ENCODE measurements around the gene RETREG3. TPM values are rescaled to one million over a fixed set of nuclear protein-coding genes. Genes with fewer than 3 reads are reported as not detected.

The RETREG3 gene
- total and polyA plus RNA-seq, 9 of the 15 experiments (the other 6 are each of a cell fraction or from before 2014, with no cell fraction given): 4.1 to 39.0 (median 16.9) TPM

DNA sequence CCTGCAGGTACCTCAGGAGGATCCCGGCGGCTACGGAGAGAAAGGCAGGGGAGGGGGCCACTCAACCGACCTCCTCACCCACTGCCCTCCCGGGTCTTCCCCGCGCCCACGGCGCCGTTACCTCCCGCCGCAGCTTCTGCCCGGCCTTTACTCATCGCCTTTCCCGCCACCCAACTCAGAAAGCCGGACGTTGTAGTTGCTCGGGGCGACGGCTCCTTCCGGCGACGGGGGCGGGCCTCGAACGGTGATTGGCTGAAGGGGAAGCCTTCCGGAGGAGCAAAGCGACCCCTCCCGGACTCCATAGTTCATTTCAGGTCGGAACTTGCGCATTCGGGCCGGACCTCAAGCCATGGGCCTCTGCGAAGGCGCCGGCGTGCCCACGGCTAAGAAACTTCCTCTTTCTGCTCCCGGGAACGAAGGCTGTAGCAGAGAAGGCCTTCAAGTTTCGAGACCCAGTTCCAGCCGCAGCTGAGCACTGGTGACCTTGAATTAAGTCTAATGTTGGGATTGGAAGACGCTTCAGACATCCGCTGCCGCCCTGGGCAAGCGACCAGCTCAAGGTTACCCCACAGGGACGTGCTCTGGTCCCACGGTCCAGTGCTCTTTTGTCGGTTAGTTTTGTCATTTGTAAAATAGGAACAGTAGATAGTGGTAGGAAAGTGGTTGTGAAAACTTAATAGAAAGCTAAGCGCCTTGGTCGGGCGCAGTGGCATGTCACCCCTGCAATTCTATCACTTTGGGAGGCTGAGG, 31.5 kb downstream of the RETREG3 start, which contains the start of gene PSMC3IP (continued):
- TF ChIP-seq ZNF592 (IDR thresholded peaks at IDR 0.05) (peak; percentile 88), SMAD2 (IDR thresholded peaks at IDR 0.05; ENCODE audit: low read depth, low read length) (no peak), MYNN (IDR thresholded peaks at IDR 0.05) (peak; percentile 55; the same call in 1 of the 2 replicates), MYNN (CRISPR knock-in tag; IDR thresholded peaks at IDR 0.05) (no peak), HLTF (IDR thresholded peaks at IDR 0.05) (no peak), DIDO1 (tag; IDR thresholded peaks at IDR 0.05; ENCODE audit: low read depth) (no peak), USF1 (CRISPR knock-in tag; IDR thresholded peaks at IDR 0.05) (no peak), FUS (optimal IDR thresholded peaks at IDR 0.05; ENCODE audit: low read depth, low read length) (no peak), ZNF445 (CRISPR knock-in tag; IDR thresholded peaks at IDR 0.05; ENCODE audit: low read depth) (no peak), ZNF511 (CRISPR knock-in tag; IDR thresholded peaks at IDR 0.05) (no peak), HSF4 (CRISPR knock-in tag; IDR thresholded peaks at IDR 0.05; ENCODE audit: borderline replicate concordance) (no peak), CBFB (CRISPR knock-in tag; IDR thresholded peaks at IDR 0.05) (no peak; the same call in none of the 2 replicates), BRD9 (IDR thresholded peaks at IDR 0.05; ENCODE audit: low read depth, partially characterized antibody) (peak; percentile 36), ZNF121 (CRISPR knock-in tag; conservative IDR thresholded peaks at IDR 0.05) (no peak), PTTG1 (tag; IDR thresholded peaks at IDR 0.05; ENCODE audit: low read depth) (no peak), MTA2 (IDR thresholded peaks at IDR 0.05; ENCODE audit: low read depth) (no peak), NUFIP1 (IDR thresholded peaks at IDR 0.05; ENCODE audit: partially characterized antibody) (no peak), MTA1 (IDR thresholded peaks at IDR 0.05; ENCODE audit: borderline replicate concordance) (no peak)
- TF ChIP-seq, protein P1, sequence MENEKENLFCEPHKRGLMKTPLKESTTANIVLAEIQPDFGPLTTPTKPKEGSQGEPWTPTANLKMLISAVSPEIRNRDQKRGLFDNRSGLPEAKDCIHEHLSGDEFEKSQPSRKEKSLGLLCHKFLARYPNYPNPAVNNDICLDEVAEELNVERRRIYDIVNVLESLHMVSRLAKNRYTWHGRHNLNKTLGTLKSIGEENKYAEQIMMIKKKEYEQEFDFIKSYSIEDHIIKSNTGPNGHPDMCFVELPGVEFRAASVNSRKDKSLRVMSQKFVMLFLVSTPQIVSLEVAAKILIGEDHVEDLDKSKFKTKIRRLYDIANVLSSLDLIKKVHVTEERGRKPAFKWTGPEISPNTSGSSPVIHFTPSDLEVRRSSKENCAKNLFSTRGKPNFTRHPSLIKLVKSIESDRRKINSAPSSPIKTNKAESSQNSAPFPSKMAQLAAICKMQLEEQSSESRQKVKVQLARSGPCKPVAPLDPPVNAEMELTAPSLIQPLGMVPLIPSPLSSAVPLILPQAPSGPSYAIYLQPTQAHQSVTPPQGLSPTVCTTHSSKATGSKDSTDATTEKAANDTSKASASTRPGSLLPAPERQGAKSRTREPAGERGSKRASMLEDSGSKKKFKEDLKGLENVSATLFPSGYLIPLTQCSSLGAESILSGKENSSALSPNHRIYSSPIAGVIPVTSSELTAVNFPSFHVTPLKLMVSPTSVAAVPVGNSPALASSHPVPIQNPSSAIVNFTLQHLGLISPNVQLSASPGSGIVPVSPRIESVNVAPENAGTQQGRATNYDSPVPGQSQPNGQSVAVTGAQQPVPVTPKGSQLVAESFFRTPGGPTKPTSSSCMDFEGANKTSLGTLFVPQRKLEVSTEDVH (IDR thresholded peaks at IDR 0.05; ENCODE audit: low read depth, partially characterized antibody): peak; percentile 100
